ENCODE measurements around the gene SCN2B. TPM values are rescaled to one million over a fixed set of nuclear protein-coding genes. Genes with fewer than 3 reads are reported as not detected.
"Not testable (repeated sequence)": the region's sequence is repeated elsewhere in the genome, so short reads cannot be mapped to it uniquely, and the experiment has no call there.

SCN2B gene
- total RNA-seq, 2 donors from 2014 or later = 3.4 to 8.2 TPM

GRCh38 chr11:118200497-118200896, 24.1 kb upstream of the SCN2B start:
- no peak overlapping the region for H3K4me3 ChIP-seq
- H3K36me3 ChIP-seq = no peaks in the 10 kb centered on the region
- H3K27ac ChIP-seq = no peak overlapping the region
- no peak for TF ChIP-seq CTCF (IDR thresholded peaks at IDR 0.05)
- peaks cover 0 to 7% of the 10 kb centered on the region in 2 donors for H3K4me1 ChIP-seq
- DNase-seq (ENCODE audit: low spot score) = no peak
- no peaks in the 10 kb centered on the region for H3K9me3 ChIP-seq
- H3K27me3 ChIP-seq = no peaks in the 10 kb centered on the region

- no peak for DNase-seq (ENCODE audit: low spot score)
- Histone ChIP-seq H3K4me1 (peaks cover 0 to 21% of the 10 kb centered on the region in 2 donors), H3K4me3 (no peak overlapping the region), H3K36me3 (no peaks in the 10 kb centered on the region), H3K27ac (no peak overlapping the region), H3K9me3 (no peaks in the 10 kb centered on the region), H3K27me3 (no peaks in the 10 kb centered on the region)
- no peak for TF ChIP-seq CTCF (IDR thresholded peaks at IDR 0.05)
Measured at GRCh38 chr11:118199135-118199534, 22.7 kb upstream of the SCN2B start.

GRCh38 chr11:118198370-118198769, 21.9 kb upstream of the SCN2B start:
- peak; percentile 80 for DNase-seq (ENCODE audit: low spot score)
- no peak overlapping the region for H3K27ac ChIP-seq
- H3K4me1 ChIP-seq = peaks cover 0 to 24% of the 10 kb centered on the region in 2 donors
- TF ChIP-seq CTCF (IDR thresholded peaks at IDR 0.05) = peak; percentile 88 to 91
- no peak overlapping the region for H3K4me3 ChIP-seq
- no peaks in the 10 kb centered on the region for H3K36me3 ChIP-seq
- H3K9me3 ChIP-seq = no peaks in the 10 kb centered on the region
- no peaks in the 10 kb centered on the region for H3K27me3 ChIP-seq

- peak; percentile 95 for DNase-seq (ENCODE audit: low spot score)
- H3K27ac ChIP-seq = peak overlapping the region; percentile 76 to 78
- no peaks in the 10 kb centered on the region for H3K36me3 ChIP-seq
- no peak overlapping the region for H3K4me3 ChIP-seq
- peaks cover 0 to 24% of the 10 kb centered on the region in 2 donors for H3K4me1 ChIP-seq
- H3K27me3 ChIP-seq = no peaks in the 10 kb centered on the region
- TF ChIP-seq CTCF (IDR thresholded peaks at IDR 0.05) = no peak
- no peaks in the 10 kb centered on the region for H3K9me3 ChIP-seq
Measured at GRCh38 chr11:118194835-118195627, 18.6 kb upstream of the SCN2B start.

- no peaks in the 10 kb centered on the region for H3K9me3 ChIP-seq
- no peak for TF ChIP-seq CTCF (IDR thresholded peaks at IDR 0.05)
- no peaks in the 10 kb centered on the region for H3K27me3 ChIP-seq
- DNase-seq (ENCODE audit: low spot score) = no peak
- H3K4me1 ChIP-seq = peaks cover 0 to 24% of the 10 kb centered on the region in 2 donors
- H3K4me3 ChIP-seq = no peak overlapping the region
- H3K36me3 ChIP-seq = no peaks in the 10 kb centered on the region
- H3K27ac ChIP-seq = peak overlapping the region; percentile 76 to 78
Measured at GRCh38 chr11:118193910-118194566, 17.6 kb upstream of the SCN2B start.

- not testable (repeated sequence) for H3K27ac ChIP-seq; DNase-seq (ENCODE audit: low spot score); H3K9me3 ChIP-seq; H3K4me3 ChIP-seq; H3K36me3 ChIP-seq; H3K27me3 ChIP-seq
- peaks cover 0 to 19% of the 10 kb centered on the region in 2 donors for H3K4me1 ChIP-seq
Measured at GRCh38 chr11:118192817-118193216, 16.4 kb upstream of the SCN2B start.

GRCh38 chr11:118190942-118191506, 14.6 kb upstream of the SCN2B start:
- not testable (repeated sequence) for H3K9me3 ChIP-seq; H3K27me3 ChIP-seq; H3K36me3 ChIP-seq; H3K4me3 ChIP-seq; DNase-seq (ENCODE audit: low spot score); H3K27ac ChIP-seq
- H3K4me1 ChIP-seq = peaks cover 0 to 19% of the 10 kb centered on the region in 2 donors

Measured in right atrium auricular region (tissue), 2 donors.